Neutrophil (primary cell): ENCODE results near the gene FHIP1A.
"Not testable (repeated sequence)": the region's sequence is repeated elsewhere in the genome, so short reads cannot be mapped to it uniquely, and the experiment has no call there.

ENCODE experiments used
- H3K27ac ChIP-seq: fragments of 200-600 bp; sonication (generic); 2 replicates; pipeline ENCODE4 v1.5.1; 2016; ENCODE audit warnings: mild to moderate bottlenecking, moderate library complexity
- H3K27me3 ChIP-seq: fragments of 200-600 bp; sonication (generic); 2 replicates; pipeline ENCODE4 v1.6.0; 2016; ENCODE audit warnings: mild to moderate bottlenecking
- H3K36me3 ChIP-seq: fragments of 200-600 bp; sonication (generic); 2 replicates; pipeline ENCODE4 v1.5.1; 2017
- H3K4me1 ChIP-seq, 2 experiments: fragments of 200-600 bp in 1 of 2; sonication (generic) in 1 of 2; 1 replicate in 1 of 2; 2 replicates in 1 of 2; pipeline versions ENCODE4 v1.5.1 to v1.6.1; 2013 to 2016; ENCODE audit warnings: low read depth in 1 of 2, low read length in 1 of 2, mild to moderate bottlenecking in 1 of 2, moderate library complexity in 1 of 2; ENCODE audit not compliant: control insufficient read depth in 1 of 2, insufficient read depth in 1 of 2
- H3K4me3 ChIP-seq, 2 experiments: fragments of 200-600 bp in 1 of 2; sonication (generic) in 1 of 2; 1 replicate in 1 of 2; 2 replicates in 1 of 2; pipeline ENCODE4 v1.5.1; 2013 to 2016; ENCODE audit warnings: low read depth in 1 of 2, low read length in 1 of 2, mild to moderate bottlenecking in 1 of 2, moderate library complexity in 1 of 2
- H3K9me3 ChIP-seq: fragments of 200-600 bp; sonication (generic); 2 replicates; pipeline ENCODE4 v1.5.1; 2016
- CTCF ChIP-seq: fragments of 200-600 bp; sonication (generic); IDR thresholded peaks from 2 replicates; pipeline ENCODE4 v1.5.1; 2016; ENCODE audit warnings: antibody characterized with exemption

Gene FHIP1A

GRCh38 chr4:151376540-151376939 is 32.4 kb upstream of the FHIP1A start:
- Histone ChIP-seq H3K36me3 (no peaks in the 10 kb centered on the region), H3K27me3 (no peaks in the 10 kb centered on the region), H3K9me3 (no peaks in the 10 kb centered on the region), H3K4me1 (no peaks in the 10 kb centered on the region), H3K27ac (no peak overlapping the region), H3K4me3 (no peak overlapping the region)
- no peak for TF ChIP-seq CTCF

GRCh38 chr4:151389311-151389710 is 19.7 kb upstream of the FHIP1A start:
- H3K27ac ChIP-seq: no peak overlapping the region
- H3K9me3 ChIP-seq: no peaks in the 10 kb centered on the region
- no peaks in the 10 kb centered on the region for H3K4me1 ChIP-seq
- TF ChIP-seq CTCF: no peak
- H3K4me3 ChIP-seq: no peak overlapping the region
- H3K27me3 ChIP-seq: no peaks in the 10 kb centered on the region
- H3K36me3 ChIP-seq: no peaks in the 10 kb centered on the region

GRCh38 chr4:151389799-151390198 is 19.2 kb upstream of the FHIP1A start:
- H3K4me1 ChIP-seq, H3K9me3 ChIP-seq, H3K27me3 ChIP-seq, H3K36me3 ChIP-seq, H3K27ac ChIP-seq, H3K4me3 ChIP-seq: not testable (repeated sequence)

GRCh38 chr4:151395873-151396272 is 13.1 kb upstream of the FHIP1A start:
- no peaks in the 10 kb centered on the region for H3K27me3 ChIP-seq
- no peaks in the 10 kb centered on the region for H3K4me1 ChIP-seq
- TF ChIP-seq CTCF: no peak
- H3K9me3 ChIP-seq: no peaks in the 10 kb centered on the region
- no peaks in the 10 kb centered on the region for H3K36me3 ChIP-seq
- no peak overlapping the region for H3K4me3 ChIP-seq
- H3K27ac ChIP-seq: no peak overlapping the region

GRCh38 chr4:151400343-151400742 is 8.6 kb upstream of the FHIP1A start:
- Histone ChIP-seq H3K27me3 (no peaks in the 10 kb centered on the region), H3K27ac (no peak overlapping the region), H3K4me1 (peaks cover 0 to 20% of the 10 kb centered on the region in 2 experiments), H3K9me3 (no peaks in the 10 kb centered on the region), H3K4me3 (no peak overlapping the region), H3K36me3 (no peaks in the 10 kb centered on the region)
- no peak for TF ChIP-seq CTCF

- H3K9me3 ChIP-seq: no peaks in the 10 kb centered on the region
- peaks cover 0 to 20% of the 10 kb centered on the region in 2 experiments for H3K4me1 ChIP-seq
- no peak overlapping the region for H3K4me3 ChIP-seq
- H3K27me3 ChIP-seq: no peaks in the 10 kb centered on the region
- H3K36me3 ChIP-seq: no peaks in the 10 kb centered on the region
- no peak for TF ChIP-seq CTCF
- no peak overlapping the region for H3K27ac ChIP-seq
Measured at GRCh38 chr4:151401739-151402138, 7.2 kb upstream of the FHIP1A start.
